HL-60 (cell line): ENCODE measurements around the gene CD82.

Experiments used
- DNase-seq, 2 experiments: peaks; one replicate each; pipeline ENCODE4 v3.0.0-alpha.2; 2010 to 2020; ENCODE audit warnings: low read depth in 1 of 2, low spot score in 1 of 2
- H3K27ac ChIP-seq: fragments of 250-450 bp; sonication (Bioruptor Pico); replicated peaks from 2 replicates; pipeline ENCODE4 v1.5.1; 2020; ENCODE audit warnings: mild to moderate bottlenecking, moderate library complexity
- H3K27me3 ChIP-seq: fragments of 250-450 bp; sonication (Bioruptor Pico); 2 replicates; pipeline ENCODE4 v1.5.1; 2021; ENCODE audit warnings: mild to moderate bottlenecking, moderate library complexity; ENCODE audit not compliant: insufficient read depth, poor library complexity, severe bottlenecking
- H3K4me3 ChIP-seq: replicated peaks from 2 replicates; pipeline ENCODE4 v1.5.1; 2011; ENCODE audit warnings: mild to moderate bottlenecking, control low read depth, low read length; ENCODE audit not compliant: insufficient read depth
- CTCF ChIP-seq: IDR thresholded peaks from one replicate; pipeline ENCODE4 v1.5.1; 2011; ENCODE audit warnings: low read length, control low read depth, inconsistent platforms; ENCODE audit not compliant: insufficient read depth
- GABPA ChIP-seq: IDR thresholded peaks from 2 replicates; pipeline ENCODE4 v1.6.1; 2012; ENCODE audit warnings: low read depth
- POLR2AphosphoS5 ChIP-seq: IDR thresholded peaks from 2 replicates; pipeline ENCODE4 v1.6.1; 2012; ENCODE audit warnings: low read depth
- REST ChIP-seq: IDR thresholded peaks from 2 replicates; pipeline ENCODE4 v1.6.1; 2012; ENCODE audit warnings: low read depth; ENCODE audit not compliant: insufficient replicate concordance
- SPI1 ChIP-seq: IDR thresholded peaks from 2 replicates; pipeline ENCODE4 v1.6.1; 2012; ENCODE audit warnings: low read depth, mild to moderate bottlenecking, borderline replicate concordance

CD82 gene

GRCh38 chr11:44629732-44630345 is 64.4 kb downstream of the CD82 start:
- TF ChIP-seq CTCF (no peak), REST (no peak), POLR2AphosphoS5 (no peak), GABPA (no peak), SPI1 (no peak)
- Histone ChIP-seq H3K4me3 (no peak overlapping the region), H3K27ac (no peak overlapping the region), H3K27me3 (no peaks in the 10 kb centered on the region)
- DNase-seq, result no peak

- no peaks in the 10 kb centered on the region for H3K27me3 ChIP-seq
- no peak overlapping the region for H3K4me3 ChIP-seq
- no peak overlapping the region for H3K27ac ChIP-seq
- TF ChIP-seq SPI1 (no peak), GABPA (no peak), CTCF (no peak), REST (no peak), POLR2AphosphoS5 (no peak)
- DNase-seq, result no peak
Observed at GRCh38 chr11:44630511-44631210, 65.2 kb downstream of the CD82 start.

- TF ChIP-seq SPI1 (no peak), POLR2AphosphoS5 (no peak), CTCF (no peak), REST (no peak), GABPA (no peak)
- H3K27ac ChIP-seq, result no peak overlapping the region
- H3K27me3 ChIP-seq, result no peaks in the 10 kb centered on the region
- no peak overlapping the region for H3K4me3 ChIP-seq
- DNase-seq, result no peak
Observed at GRCh38 chr11:44631831-44632230, 66.4 kb downstream of the CD82 start.
